SU-DHL-6 (cell line): ENCODE measurements around the gene TREM1.

Experiments
- H2AFZ ChIP-seq: fragments of 200-600 bp; sonication (generic); 2 replicates; pipeline ENCODE4 v1.6.1; 2014; ENCODE audit warnings: low read depth, mild to moderate bottlenecking, moderate library complexity, mixed read lengths, antibody characterized with exemption, low read length; ENCODE audit not compliant: severe bottlenecking
- H3F3A ChIP-seq: fragments of 200-600 bp; shearing (Covaris generic); 2 replicates; pipeline ENCODE4 v1.6.0; 2016; ENCODE audit warnings: antibody characterized with exemption, mild to moderate bottlenecking; ENCODE audit not compliant: insufficient read depth
- H3K27ac ChIP-seq: fragments of 200-600 bp; sonication (generic); 2 replicates; pipeline ENCODE4 v1.5.1; 2016; ENCODE audit warnings: low read depth, mild to moderate bottlenecking, low read length, moderate library complexity, mixed read lengths
- H3K27me3 ChIP-seq: fragments of 200-600 bp; sonication (generic), shearing (Covaris generic); 2 replicates; pipeline ENCODE4 v1.6.0; 2014; ENCODE audit warnings: mild to moderate bottlenecking, low read length
- H3K36me3 ChIP-seq: fragments of 200-600 bp; sonication (generic); 2 replicates; pipeline ENCODE4 v1.6.1; 2014; ENCODE audit warnings: mild to moderate bottlenecking, low read length, mixed read lengths
- H3K4me2 ChIP-seq: fragments of 300-600, 200-600 bp; shearing (Covaris generic), sonication (generic); 2 replicates; pipeline ENCODE4 v1.6.0; 2014; ENCODE audit warnings: low read length, low read depth, mild to moderate bottlenecking; ENCODE audit not compliant: poor library complexity, severe bottlenecking
- H3K4me3 ChIP-seq: fragments of 200-600 bp; sonication (generic); 2 replicates; pipeline ENCODE4 v1.5.1; 2014; ENCODE audit warnings: antibody characterized with exemption, low read length, mild to moderate bottlenecking, mixed read lengths; ENCODE audit not compliant: insufficient read depth, poor library complexity, severe bottlenecking
- H3K79me2 ChIP-seq: fragments of 200-600 bp; sonication (generic); 2 replicates; pipeline ENCODE4 v1.6.1; 2014; ENCODE audit warnings: mild to moderate bottlenecking, low read length, moderate library complexity; ENCODE audit not compliant: insufficient read depth
- H3K9ac ChIP-seq: fragments of 200-600 bp; sonication (generic); 2 replicates; pipeline ENCODE4 v1.7.0; 2014; ENCODE audit warnings: mild to moderate bottlenecking, low read length
- H3K9me2 ChIP-seq: fragments of 200-600 bp; sonication (generic); replicated peaks from 2 replicates; pipeline ENCODE4 v1.6.1; 2014; ENCODE audit warnings: low read length; ENCODE audit not compliant: insufficient read depth
- H3K9me3 ChIP-seq: fragments of 200-600 bp; sonication (generic); 2 replicates; pipeline ENCODE4 v1.6.1; 2014; ENCODE audit warnings: low read length, mixed read lengths; ENCODE audit not compliant: insufficient read depth
- H4K20me1 ChIP-seq: fragments of 200-600 bp; sonication (generic); 2 replicates; pipeline ENCODE4 v1.6.1; 2014; ENCODE audit warnings: low read depth, mild to moderate bottlenecking, antibody characterized with exemption, low read length, moderate library complexity, mixed read lengths
- EZH2phosphoT487 ChIP-seq: fragments of 200-600 bp; sonication (generic), shearing (Covaris generic); conservative IDR thresholded peaks from 2 replicates; pipeline ENCODE4 v1.6.1; 2018; ENCODE audit warnings: mild to moderate bottlenecking, antibody characterized with exemption, low read length, moderate library complexity, mixed read lengths
- TF ChIP-seq, protein P1 (sequence below): fragments of 200-600 bp; sonication (generic); IDR thresholded peaks from one replicate; pipeline ENCODE4 v1.5.1; 2017; ENCODE audit warnings: antibody characterized with exemption, mild to moderate bottlenecking, low read length, moderate library complexity; ENCODE audit not compliant: insufficient read depth, poor library complexity, severe bottlenecking

The TREM1 gene

DNA sequence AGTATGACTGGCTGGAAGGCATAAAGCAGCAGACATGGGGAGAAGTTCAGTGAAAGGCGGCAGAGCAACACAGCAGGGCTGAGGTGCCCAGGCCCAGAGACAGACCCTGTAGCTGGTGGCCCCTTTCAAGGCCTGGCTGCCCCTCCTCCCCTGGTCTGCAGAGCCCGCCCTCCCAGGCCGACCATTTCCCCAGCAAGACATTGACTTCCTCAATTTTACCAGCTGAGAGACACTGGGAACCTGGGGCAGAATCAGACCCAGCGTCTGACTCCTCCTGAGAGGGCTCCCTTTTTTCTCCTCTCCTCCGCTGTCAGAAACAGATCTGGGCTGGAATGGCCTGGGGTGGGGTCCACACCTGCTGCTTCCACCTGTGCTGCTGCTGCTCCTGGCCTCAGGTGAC is 58.4 kb downstream of the TREM1 start, which contains the start of gene TREML4:
TSS of gene TREML4 (plus strand) at position 254 of the 400 bp plus-strand sequence. CDS start at position 333, 79 bp downstream.
- Histone ChIP-seq H3K4me2 (no peak within 1 kb of the TSS), H3K36me3 (no peaks in the 10 kb centered on the region), H3K9me3 (no peaks in the 10 kb centered on the region), H2AFZ (no peak within 1 kb of the TSS), H3F3A (no peaks in the 10 kb centered on the region), H3K9ac (no peak within 1 kb of the TSS), H3K27me3 (no peaks in the 10 kb centered on the region), H3K79me2 (no peaks in the 10 kb centered on the region), H3K4me3 (no peak within 1 kb of the TSS), H3K9me2 (no peaks in the 10 kb centered on the region), H3K27ac (no peak within 1 kb of the TSS), H4K20me1 (no peaks in the 10 kb centered on the region)
- TF ChIP-seq EZH2phosphoT487: no peak
- TF ChIP-seq, protein P1, sequence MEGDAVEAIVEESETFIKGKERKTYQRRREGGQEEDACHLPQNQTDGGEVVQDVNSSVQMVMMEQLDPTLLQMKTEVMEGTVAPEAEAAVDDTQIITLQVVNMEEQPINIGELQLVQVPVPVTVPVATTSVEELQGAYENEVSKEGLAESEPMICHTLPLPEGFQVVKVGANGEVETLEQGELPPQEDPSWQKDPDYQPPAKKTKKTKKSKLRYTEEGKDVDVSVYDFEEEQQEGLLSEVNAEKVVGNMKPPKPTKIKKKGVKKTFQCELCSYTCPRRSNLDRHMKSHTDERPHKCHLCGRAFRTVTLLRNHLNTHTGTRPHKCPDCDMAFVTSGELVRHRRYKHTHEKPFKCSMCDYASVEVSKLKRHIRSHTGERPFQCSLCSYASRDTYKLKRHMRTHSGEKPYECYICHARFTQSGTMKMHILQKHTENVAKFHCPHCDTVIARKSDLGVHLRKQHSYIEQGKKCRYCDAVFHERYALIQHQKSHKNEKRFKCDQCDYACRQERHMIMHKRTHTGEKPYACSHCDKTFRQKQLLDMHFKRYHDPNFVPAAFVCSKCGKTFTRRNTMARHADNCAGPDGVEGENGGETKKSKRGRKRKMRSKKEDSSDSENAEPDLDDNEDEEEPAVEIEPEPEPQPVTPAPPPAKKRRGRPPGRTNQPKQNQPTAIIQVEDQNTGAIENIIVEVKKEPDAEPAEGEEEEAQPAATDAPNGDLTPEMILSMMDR: no peak

DNA sequence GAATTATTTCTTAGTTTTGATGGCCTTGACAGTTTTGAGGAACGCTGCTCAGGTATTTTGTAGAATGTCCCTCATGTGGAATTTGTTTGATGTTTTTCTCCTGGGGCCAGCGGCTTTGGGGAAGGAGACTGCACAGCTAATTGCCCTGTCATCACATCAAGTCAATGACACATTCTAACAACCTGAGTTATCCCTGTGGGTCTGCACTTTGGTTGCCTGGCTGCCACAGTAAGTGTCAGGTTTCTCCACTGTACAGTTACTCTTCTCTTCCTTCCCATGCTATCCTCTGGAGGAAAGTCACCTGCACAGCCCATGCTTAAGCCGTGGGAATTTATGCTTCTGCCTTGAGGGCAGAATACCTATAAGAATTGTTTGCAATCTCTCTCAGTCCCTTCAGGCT is 59.7 kb downstream of the TREM1 start:
- Histone ChIP-seq H3K79me2 (no peaks in the 10 kb centered on the region), H4K20me1 (no peaks in the 10 kb centered on the region), H2AFZ (no peak overlapping the region), H3K27me3 (no peaks in the 10 kb centered on the region), H3K36me3 (no peaks in the 10 kb centered on the region), H3K9me3 (no peaks in the 10 kb centered on the region), H3K9ac (no peak overlapping the region), H3K4me2 (no peak overlapping the region), H3K4me3 (no peak overlapping the region), H3F3A (no peaks in the 10 kb centered on the region), H3K27ac (no peak overlapping the region), H3K9me2 (no peaks in the 10 kb centered on the region)
- TF ChIP-seq EZH2phosphoT487: no peak
- TF ChIP-seq, protein P1: no peak

DNA sequence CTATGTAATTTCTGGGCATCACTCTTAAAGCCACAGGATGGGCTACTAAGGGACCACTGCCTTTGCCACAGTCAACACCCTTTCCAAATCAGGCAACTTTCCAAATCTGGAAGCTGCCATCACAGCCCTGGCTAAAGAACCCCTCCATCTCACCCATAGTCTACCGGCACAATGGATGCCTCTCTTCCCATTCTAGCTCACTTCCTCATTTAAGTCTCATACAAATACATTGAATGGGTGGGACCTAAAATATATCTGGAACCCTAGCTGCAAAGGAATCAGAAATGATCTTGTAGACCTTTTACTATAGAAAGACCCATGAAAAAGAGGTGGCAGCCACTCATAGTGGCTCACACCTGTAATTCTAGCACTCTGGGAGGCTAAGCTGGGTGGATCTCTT is 61.7 kb downstream of the TREM1 start:
- H3K9me2 ChIP-seq: no peaks in the 10 kb centered on the region
- no peaks in the 10 kb centered on the region for H3K79me2 ChIP-seq
- H2AFZ ChIP-seq: no peak overlapping the region
- TF ChIP-seq, protein P1: no peak
- no peak for TF ChIP-seq EZH2phosphoT487
- H3K36me3 ChIP-seq: no peaks in the 10 kb centered on the region
- H3K27ac ChIP-seq: no peak overlapping the region
- H4K20me1 ChIP-seq: no peaks in the 10 kb centered on the region
- H3K9me3 ChIP-seq: peaks cover 9% of the 10 kb centered on the region
- no peaks in the 10 kb centered on the region for H3K27me3 ChIP-seq
- H3K4me2 ChIP-seq: no peak overlapping the region
- no peak overlapping the region for H3K9ac ChIP-seq
- H3F3A ChIP-seq: no peaks in the 10 kb centered on the region
- no peak overlapping the region for H3K4me3 ChIP-seq
